PC-3 (cell line): Measurements from ENCODE around the gene CLCN5.

ENCODE experiments used
- EZH2phosphoT487 ChIP-seq: fragments of 300-600 bp; sonication (generic); IDR thresholded peaks from 2 replicates; pipeline ENCODE4 v1.6.1; 2018; ENCODE audit warnings: mild to moderate bottlenecking, antibody characterized with exemption, low read length, borderline replicate concordance
- TF ChIP-seq, protein P1 (sequence below): fragments of 300-600 bp; sonication (generic); conservative IDR thresholded peaks from 2 replicates; pipeline ENCODE4 v1.5.1; 2017; ENCODE audit warnings: antibody characterized with exemption, low read depth, mild to moderate bottlenecking, low read length

DNA sequence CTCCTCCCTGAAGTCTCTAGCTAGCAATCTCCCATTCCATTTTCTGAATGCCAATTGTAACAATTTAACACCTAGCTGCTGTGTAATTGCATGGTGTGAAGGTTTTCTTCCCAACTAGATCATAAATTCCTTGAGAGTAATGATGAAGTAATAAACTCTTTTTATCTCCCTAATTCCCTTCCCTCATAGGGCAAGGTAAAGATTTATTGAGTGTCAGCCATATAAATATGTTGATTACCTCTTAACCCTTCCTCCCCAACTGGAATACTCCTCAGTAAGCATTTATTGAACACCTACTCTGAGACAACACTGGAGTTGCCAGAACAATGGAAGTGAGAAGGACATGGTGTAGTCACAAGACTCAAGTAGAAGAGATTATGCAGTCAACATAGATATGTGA lies 112.7 kb downstream of the CLCN5 start:
- TF ChIP-seq, protein P1, sequence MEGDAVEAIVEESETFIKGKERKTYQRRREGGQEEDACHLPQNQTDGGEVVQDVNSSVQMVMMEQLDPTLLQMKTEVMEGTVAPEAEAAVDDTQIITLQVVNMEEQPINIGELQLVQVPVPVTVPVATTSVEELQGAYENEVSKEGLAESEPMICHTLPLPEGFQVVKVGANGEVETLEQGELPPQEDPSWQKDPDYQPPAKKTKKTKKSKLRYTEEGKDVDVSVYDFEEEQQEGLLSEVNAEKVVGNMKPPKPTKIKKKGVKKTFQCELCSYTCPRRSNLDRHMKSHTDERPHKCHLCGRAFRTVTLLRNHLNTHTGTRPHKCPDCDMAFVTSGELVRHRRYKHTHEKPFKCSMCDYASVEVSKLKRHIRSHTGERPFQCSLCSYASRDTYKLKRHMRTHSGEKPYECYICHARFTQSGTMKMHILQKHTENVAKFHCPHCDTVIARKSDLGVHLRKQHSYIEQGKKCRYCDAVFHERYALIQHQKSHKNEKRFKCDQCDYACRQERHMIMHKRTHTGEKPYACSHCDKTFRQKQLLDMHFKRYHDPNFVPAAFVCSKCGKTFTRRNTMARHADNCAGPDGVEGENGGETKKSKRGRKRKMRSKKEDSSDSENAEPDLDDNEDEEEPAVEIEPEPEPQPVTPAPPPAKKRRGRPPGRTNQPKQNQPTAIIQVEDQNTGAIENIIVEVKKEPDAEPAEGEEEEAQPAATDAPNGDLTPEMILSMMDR = no peak
- no peak for TF ChIP-seq EZH2phosphoT487
